Stimulated activated CD4-positive, alpha-beta T cell treated with anti-CD3 and anti-CD28 coated beads, Interleukin-4, amount 100 ng/mL, for 4 hours (primary cell): ENCODE measurements around the gene ZFPM1.
A peak's percentile ranks its signal among the peaks of the same experiment; 100 is the strongest.

ENCODE experiments used
- DNase-seq, 2 experiments: peaks; one replicate each; pipeline ENCODE4 v3.0.0-alpha.2; 2020

ZFPM1 gene

DNA sequence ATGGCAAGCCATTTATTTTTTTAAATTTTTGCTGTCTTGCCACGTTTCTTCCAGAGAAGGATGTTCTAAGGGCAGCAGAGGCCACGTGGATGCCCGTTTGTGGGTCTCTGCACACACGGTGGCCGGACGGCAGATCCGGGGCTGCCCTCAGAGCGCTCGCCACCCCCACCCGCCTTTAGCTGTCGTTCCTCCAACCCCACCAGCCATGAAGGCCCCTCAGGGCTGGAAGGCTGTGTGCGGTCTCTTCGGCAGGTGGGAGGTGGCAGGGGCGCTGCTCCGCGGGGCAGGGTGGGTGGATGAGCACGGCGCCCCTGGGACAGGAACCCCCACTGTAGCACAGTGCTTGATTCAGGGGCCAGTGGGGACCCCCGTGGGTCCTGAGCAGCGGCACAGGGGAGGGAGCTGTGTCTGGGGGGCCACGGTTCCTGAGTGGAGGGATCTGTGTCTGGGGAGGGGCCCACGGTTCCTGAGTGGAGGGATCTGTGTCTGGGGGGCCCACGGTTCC, 49.7 kb downstream of the ZFPM1 start:
- DNase-seq: no peak

DNA sequence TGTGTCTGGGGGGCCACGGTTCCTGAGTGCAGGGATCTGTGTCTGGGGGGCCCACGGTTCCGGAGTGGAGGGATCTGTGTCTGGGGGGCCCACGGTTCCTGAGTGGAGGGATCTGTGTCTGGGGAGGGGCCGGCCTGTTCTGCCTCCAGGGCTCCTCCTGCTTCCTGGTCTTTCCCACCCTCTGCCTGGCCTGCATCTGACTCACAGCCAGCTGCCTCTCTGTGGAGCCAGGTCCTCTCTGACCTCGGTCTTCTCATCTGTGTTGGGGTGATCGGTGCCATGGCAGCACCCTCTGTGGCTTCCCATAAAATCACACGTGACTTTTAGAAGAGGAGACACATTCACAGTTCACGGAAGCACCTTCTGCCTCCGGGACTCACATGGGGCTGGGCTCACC, 50.3 kb downstream of the ZFPM1 start:
- no peak for DNase-seq

DNA sequence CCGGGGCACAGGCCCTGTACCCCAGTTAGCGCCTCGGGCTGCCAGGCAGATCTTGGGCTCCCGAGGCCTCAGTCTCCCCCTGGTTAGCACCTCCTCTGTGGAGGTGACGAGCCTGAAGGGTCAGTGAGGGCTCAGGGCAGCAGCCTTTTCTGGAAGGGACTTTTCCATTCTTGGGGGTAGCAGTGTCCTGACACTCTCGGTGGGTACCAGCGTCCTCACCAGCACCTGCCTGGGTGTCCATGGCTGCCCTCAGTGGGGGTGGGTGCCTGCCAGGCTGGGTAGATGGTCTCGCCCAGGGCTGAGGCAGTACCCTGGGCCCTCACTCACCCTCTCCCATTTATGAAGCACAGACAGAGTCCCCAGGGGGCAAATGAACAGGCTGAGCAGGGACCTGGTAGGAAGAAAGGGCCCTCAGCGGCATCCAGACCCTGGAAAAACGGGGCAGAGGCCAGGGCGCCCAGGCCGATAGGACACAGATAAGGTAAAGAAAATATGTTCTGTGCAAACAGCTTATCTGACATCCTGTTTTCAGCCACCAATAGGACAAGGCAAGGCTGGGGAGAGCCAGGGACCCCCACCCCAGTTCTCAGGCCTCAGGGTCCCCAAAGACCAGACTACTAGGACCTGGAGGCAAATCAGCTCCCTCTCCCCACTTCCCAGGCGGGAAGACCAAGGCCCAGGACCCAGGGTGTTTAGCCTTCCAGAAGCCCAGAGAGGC, 50.9 kb downstream of the ZFPM1 start:
- no peak for DNase-seq

DNA sequence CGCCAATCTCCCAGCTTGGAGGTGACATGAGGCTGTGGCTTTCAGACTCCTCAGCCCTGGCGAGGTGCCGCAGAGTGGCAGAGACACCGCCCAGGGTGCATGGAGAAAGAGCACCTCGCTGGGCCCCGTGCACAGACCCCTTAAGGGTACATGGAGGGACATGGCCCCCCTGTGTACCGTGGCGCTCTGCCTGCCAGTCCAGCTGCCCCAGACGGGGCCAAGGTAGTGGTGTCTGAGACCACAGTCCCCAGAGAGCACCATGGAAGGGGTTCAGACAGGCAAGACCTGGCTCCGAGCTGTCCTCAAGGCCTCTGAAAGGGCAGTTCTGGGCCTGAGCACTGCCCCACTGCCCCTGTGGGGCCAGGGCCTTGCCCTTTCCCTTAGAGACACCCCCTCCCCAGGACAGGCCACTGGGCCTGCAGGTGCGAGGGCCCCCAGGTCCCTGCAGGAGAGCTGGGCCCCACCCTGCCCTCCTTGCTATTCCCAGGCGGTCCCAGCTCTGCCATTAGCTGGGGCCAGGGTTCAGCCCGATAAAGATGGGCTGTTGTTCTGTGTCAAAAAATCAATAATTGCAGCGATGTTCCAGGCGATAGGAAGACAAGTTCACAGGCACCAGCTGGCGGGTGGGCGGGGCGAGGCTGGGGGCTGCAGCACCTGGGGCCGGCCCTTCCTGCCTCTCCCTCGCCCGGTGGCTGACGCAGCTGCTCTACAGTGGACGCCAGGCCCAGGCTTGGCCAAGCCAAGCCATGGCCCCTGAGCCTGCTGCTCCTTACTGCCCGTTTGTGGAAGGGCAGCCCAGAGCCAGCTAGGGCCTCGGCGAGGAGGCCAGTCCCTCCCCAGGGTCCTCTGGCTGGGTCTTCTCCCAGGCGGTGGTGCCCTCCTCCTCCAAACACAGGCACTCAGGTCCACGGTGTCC, 51.7 kb downstream of the ZFPM1 start:
- DNase-seq: no peak

DNA sequence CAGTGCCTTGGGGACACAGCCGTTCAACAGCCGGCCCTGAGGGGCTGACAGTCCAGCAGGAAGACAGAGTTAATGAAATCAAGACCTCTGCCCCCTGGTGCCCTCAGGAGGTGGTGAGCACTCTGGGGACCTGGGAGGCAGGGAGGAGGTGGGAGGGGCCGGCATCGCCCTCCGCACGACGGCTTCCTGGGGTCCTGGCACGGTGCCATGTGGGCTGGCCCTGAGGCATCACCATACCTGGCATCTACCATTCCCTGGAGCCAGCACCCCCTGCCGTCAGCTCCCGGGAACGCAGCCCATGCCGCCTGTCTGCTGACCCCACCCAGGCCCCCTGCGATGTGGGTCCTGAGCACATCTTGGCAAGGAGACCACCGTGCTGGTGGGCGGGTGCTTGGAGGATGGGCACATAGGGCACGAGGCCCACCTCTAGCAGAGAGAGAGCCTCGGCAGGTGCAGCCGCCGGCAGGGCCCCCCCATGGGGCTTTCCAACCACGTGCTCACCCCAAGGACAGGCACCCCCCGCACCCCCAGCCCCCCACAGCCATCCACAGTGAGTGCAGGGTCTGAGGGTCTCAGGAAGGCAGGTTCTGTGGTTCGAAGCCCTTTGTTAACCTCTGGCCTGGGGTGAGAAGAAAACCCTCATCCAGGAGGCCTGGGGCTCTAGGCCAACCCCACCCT, 52.5 kb downstream of the ZFPM1 start:
- peak; percentile 58 to 60 for DNase-seq

DNA sequence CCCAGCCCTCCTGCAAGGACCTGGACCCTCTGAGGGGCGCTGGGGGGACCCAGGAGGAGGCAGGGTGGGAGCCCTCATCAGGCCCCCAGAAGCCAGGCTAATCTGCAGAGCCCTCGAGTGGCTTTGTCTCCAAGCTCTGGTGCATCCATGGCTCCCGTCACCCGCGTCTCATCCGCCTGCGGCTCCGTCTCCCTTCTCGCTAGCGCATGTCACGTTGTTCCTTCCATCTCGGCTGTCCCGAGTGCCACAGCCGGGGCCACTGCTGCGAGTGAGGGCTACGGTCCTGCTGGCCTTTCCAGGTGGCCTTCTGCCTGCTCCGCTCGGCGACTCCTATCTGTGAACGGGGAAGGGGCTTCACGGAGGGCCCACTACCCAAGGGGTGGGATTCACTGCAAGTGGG, 53.6 kb downstream of the ZFPM1 start:
- DNase-seq: no peak

DNA sequence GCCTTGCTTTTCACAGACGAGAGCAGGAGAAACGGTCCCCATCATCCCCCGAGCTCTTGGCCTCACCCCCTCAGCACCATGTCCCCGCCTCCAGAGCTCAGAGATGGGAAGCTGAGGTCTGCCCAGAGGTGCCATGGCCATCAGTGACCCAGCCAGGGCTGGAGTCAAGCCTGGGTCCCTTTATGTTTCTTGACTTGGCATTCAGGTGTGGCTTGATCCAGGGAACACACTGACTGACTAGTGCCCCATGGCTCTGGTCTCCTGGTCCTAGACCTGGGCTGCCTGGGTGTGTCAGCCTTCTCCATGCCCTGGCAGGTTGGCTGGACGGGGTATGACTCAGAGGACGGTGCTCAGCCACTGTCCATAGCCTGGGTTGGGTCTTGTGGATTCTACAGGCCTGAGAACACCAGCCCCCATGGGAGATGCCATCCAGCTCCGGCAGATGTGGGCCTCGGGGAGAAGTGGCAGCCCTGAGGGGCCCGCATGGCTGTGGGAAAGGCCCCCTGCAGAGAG, 54.2 kb downstream of the ZFPM1 start:
- no peak for DNase-seq

DNA sequence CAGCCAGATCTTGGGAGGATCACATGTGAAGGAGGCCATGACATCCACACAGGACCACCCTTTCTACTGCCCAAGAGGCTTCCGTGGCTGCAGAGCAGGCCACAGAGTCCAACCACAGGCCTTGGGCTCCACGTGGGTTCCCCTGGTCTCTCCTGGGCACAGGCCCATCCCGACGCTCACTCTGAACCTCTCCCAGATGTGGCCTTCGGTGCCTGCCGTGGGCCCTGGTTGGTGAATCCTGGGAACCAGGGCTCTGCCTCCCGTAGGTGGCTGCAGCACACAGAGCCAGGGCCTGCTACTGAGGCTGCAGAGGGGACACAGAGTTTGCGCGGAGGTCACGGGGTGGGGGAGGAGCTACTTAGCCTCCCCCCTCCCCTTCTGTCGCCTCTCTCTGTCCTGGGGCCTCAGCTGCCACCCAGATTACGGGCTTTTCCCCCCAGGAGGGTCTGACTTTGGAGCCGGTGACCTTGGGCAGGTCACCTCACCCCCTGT, 55.3 kb downstream of the ZFPM1 start:
- no peak for DNase-seq

DNA sequence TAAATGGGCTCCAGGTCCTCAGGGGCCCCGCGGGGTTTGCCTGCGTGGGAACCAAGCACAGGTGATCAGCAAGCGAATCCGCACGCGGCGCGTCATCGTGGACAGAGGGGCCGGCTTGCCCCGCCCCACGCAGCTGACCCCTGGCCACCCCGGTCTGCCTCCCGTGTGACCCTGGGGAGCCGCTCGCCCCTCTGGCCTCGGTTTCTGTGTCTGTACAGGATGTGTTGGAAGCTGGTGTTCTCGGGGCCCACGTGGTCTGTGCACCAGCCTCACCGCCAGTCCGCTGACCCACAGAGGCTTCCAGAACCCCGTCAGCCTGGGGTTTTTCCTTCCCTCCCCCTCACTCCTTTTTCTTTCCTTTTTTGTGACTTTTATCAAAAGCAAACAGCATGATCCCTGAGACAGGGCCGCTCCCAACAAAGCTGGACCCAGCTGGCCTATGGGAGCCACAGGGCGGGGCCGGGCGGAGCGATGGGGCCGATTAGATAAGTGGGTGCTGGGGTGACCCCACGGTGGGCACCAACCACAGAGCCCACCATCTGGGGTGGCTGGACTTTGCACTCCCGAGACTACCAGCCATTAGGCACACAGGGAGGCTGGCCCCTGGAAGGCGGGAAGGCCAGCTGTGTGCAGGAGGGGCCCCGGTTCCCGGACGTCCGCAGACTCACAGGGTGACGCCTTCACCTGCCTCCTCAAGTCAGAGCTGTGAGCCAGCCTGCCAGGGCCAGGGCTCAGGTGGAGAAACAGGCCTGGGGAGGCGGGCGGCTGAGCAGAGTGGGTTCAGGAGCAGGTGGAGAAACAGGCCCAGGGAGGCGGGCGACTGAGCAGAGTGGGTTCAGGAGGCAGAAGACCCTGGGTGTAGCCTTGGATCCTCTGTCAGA, 56.0 kb downstream of the ZFPM1 start:
- no peak for DNase-seq

DNA sequence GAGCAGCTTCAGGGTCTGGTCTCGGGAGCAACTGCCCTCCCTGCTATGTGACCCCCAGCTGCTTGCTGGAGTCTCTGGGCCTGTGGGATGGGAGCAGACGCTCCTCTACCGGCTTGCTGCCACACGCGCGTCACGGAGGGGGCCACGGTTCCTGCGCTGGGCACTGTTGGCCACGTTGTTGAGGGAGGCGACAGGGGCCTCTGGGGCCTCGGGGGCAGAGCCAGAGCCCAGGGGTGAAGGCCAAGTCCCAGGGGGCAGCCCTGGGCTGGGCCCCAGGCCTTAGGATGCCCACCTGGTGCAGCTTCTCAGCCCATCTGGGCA, 56.6 kb downstream of the ZFPM1 start:
- no peak for DNase-seq

DNA sequence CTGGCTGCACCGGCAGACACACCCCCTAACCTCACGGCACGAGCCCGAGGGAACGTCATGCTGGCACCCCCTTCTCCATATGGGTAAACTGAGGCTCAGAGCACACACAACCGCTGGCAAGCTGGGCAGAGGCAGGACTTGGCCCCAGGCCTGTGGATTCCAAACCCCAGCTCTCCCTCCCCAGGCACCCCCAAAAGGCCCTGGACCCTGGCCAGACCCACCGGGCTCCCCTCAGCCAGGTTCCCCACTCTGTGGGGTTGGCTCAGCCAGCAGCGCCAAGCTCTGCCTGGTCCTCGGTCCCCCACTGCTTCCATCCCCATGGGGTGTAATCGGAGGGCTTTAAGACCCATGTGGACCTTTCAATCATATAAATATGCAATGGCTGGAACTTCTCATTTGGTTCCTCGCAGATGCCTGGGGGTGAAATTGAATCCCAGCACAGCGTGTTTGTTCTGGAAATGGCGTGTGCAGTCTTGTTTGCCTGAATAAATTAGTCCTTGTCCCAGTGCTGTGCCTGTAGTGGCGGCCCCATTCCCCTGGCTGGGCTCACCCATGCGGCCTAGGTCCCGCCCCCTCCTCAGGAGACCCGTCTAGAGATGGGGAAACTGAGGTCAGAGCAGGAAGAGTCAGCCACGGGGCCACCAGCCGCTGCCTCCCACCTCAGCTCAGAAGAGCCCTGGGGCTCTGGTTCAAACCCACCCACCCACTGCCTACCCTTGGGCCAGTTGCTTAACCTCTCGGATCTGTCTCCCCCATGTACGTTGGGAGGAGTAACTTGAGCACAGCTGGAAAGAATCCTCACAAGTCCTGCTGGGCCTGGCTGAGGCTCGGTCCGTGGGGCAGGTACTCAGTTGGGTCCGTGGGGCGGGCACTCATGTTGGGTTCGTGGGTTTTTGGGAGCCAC, 57.3 kb downstream of the ZFPM1 start:
- no peak for DNase-seq

DNA sequence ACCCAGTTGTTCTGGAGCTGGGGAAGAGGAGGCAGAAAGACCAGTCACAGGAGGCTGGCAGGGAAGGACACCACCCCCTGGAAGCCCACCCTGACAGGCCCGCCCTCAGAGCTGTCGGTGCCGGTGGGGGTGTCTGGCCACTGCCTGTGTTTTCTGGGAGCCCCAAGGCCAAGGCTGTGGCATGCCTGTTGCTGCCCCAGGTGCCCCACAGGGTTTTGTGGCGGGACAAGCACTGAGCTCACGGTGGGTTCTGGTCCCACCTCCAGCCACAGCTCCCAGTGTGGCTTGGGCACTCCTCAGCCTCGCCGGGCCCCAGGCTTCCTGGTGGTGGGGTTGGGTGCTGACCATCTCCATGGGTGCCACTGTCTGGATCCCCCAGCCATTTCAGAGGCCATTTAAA, 58.0 kb downstream of the ZFPM1 start:
- no peak for DNase-seq

DNA sequence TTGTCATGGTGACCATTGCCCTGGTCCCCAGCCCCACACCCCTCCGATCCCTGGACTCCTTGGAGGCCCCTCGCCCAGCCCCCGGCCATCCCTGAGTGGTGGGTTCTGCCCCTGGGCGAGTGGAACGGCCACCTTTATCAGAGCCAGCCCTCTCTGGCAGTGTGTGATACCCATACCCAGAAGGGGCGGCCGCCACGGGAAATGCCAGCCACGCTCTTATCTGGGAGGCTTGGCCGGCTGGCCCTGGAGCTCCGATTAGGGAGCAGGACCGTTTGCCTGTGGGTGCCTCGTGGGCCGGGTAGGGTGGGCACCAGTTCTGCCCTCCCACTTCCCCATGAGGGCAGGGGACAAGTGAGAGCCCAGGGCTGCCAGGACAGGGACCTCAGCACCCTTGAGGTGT, 58.8 kb downstream of the ZFPM1 start:
- no peak for DNase-seq

DNA sequence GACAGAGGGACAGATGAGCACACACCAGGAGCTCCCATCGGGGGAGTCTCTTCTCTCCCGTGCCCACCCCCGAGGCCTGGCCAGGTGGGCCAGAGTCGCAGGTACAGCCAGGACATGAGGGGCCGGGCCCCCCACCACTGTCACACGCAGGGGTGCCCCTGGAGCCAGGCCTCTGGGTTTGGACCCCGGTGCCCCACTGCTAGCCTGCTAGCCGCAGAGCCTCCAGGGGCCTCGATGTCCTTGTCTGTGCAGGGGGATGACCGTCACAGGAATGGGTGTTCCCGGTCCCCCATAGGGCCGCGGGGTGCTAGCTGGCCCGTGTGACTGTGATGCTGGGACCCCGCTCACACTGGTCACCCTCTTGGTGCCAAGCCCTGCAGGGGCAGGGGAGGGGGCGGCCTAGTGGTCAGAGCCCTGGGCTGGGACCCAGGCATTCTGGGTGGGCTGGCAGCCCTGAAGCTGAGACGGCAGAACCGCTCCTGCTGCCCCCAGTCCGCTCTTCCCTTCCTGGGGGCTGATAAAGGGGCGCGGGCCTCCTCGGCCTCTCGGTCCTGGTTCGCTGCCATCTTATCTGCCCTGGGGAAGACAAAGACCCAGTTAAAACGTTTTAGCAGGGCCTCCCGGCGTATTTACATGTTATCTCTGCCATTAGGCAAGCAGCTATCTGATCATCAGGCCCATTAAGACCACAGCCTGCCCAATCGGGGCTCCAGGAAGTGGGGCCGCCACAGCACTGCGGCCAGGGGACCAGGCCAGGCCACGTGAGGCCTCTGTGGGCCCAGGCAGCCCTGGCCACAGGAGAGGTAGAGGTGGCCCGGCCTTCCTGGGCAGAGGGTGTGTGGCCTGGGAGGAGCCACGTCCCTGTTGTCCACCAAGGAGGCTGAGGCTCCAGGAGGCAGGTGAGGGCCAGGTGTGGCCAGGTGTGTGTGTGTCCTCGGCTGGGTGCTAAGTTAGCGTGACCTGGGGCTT, 59.9 kb downstream of the ZFPM1 start:
- no peak for DNase-seq

DNA sequence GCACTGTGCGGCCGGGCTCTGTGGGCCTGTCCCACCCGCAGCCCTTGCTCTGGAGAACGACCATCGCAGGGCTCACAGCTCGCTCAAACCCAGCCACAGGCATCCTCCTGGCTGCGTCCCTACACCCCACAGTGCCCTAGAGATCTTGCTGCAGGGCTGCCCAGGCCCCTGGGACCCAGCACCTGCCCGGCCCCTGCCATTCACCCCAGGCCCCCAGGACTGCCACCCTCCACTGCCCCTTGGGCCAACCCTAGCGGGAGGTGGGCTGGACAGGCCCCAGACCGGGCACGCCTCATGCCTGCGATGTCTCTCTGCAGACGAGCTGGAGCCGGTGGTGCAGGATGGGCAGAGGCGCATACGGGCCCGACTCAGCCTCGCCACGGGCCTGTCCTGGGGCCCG, 61.0 kb downstream of the ZFPM1 start:
- no peak for DNase-seq

DNA sequence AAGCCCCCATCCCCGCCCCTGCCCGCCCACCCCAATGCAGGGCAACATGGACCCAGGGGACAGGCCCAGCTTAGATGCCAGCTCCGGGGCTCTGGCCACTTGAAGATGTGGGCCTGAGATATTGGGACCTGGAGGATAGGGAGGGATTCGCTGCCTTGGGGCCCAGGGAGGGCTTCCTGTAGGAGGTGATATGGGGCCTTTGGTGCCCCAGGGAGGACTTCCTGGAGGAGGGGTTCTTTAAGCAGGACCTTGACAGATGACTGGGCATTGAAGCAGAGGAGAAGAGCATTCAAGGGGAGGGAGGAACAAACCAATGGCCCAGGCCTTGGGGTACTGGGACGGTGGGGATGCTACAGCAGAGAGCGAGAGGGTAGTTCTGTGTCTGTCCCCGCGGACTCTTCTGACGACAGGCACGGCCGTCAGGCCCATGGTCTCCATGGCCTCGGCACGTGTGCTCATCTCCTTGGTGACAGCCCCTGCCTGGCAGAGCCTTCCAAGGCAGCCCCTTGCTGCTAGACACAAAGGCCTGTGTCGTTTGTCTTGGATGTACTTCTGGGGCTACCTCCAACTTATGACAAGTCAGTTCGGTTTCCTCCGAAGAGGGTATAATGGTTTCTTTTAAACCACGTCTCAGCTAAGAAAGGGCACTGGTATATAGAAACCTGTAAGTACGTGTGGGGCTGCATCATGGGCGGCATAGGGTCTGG, 61.6 kb downstream of the ZFPM1 start:
- DNase-seq: no peak

DNA sequence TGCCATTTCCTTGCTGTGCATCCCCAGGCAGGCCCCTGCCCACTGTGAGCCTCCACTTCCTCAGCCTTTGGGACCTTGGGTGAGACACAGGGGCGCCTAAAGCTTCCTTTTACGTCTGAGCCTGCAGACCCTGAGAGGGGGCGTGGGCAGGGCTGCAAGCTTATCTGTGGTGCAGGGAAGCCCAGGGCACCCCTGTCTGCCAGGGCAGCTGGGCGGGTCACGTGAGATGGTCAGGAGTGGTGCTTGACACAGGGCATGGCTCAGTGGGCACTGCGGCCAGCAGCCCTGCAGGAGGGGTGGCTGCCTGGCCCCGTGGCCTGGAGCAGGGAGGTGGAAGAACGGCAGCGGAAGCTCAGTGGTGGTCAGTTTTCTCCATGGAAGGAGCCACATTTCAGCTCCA, 62.3 kb downstream of the ZFPM1 start:
- no peak for DNase-seq

DNA sequence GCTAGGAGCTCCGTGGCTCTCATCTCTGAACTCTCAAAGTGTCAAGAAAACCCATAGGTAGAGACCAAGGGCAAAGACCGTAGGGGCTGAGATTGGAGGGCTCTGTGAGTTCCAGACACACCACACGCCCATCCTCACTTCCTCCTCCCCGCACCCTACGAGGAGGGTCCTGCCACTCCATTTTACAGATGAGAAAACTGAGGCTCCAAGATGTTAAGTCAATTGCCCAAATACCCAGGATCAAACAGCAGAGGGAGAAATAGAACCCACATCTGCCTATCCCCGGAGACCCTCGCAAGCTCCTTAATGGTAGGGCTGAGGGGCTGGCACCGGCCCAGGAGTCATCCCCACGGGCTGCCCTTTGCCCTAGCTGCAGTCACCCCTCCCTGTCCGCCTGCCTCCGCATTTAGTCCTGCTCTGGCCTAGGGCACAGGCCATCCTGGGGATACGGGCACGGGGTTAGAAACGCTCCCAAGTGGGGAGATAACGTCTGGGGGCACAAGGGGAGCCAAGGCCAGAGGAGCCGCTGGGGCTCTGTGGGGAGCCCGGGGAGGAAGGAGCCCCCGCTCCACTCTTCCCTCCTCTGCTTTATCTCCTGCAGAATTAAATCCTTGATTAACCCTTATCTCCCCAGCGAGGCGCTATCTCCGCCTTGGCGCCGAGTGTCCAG, 63.0 kb downstream of the ZFPM1 start:
- DNase-seq: no peak

DNA sequence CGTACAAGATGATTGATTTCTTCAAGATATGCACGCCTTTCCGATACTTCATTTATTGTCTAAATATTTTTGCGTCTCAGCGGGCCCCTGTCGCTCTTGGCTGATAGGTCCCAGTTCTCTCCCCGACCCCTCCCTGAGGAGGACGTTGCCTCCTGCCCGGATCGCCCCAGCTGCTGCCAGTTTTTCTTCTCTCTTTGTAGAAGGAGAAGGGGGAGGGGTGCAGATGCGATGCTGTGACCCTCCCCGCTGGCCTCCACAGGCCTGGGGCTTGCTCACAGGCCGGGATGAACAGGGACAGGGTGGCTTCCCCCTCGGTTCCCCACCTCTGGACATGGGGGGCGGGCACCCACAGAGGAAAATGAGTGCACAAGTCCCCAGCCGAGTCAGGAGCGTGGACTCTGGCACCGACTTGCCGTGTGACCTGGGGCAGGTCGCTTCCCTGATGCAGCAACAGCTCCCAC, 63.6 kb downstream of the ZFPM1 start:
- DNase-seq: no peak
